GM23338 (cell line): ENCODE measurements around the gene HCRTR2. TPM values are rescaled to one million over a fixed set of nuclear protein-coding genes. Genes with fewer than 3 reads are reported as not detected.
A peak's percentile ranks its signal among the peaks of the same experiment; 100 is the strongest.

Experiments used
- ATAC-seq: fragments of 200-7000 bp; cut with Tn5 transposase; 3 replicates; pipeline ENCODE4 v1.9.1; 2020
- DNase-seq: peaks from one replicate; pipeline ENCODE4 v3.0.0-alpha.2; 2015; ENCODE audit warnings: low spot score
- H2AFZ ChIP-seq: fragments of 200-600 bp; sonication (generic); 2 replicates; pipeline ENCODE4 v1.8.0; 2016; ENCODE audit warnings: antibody characterized with exemption, mild to moderate bottlenecking, moderate library complexity
- H3F3A ChIP-seq: fragments of 200-600 bp; sonication (generic); replicated peaks from 2 replicates; pipeline ENCODE4 v1.8.0; 2017; ENCODE audit warnings: antibody characterized with exemption, mixed run types, low read depth
- H3K27ac ChIP-seq: fragments of 200-600 bp; sonication (generic); 2 replicates; pipeline ENCODE4 v1.6.1; 2016; ENCODE audit warnings: low read depth
- H3K27me3 ChIP-seq: fragments of 200-600 bp; sonication (generic); 2 replicates; pipeline ENCODE4 v1.8.0; 2016; ENCODE audit warnings: mild to moderate bottlenecking, mixed run types, moderate library complexity; ENCODE audit not compliant: insufficient read depth
- H3K36me3 ChIP-seq: fragments of 200-600 bp; sonication (generic); 2 replicates; pipeline ENCODE4 v1.8.0; 2016; ENCODE audit warnings: mild to moderate bottlenecking; ENCODE audit not compliant: insufficient read depth
- H3K4me1 ChIP-seq: fragments of 200-600 bp; sonication (generic); 2 replicates; pipeline ENCODE4 v1.8.0; 2016; ENCODE audit warnings: mild to moderate bottlenecking, moderate library complexity; ENCODE audit not compliant: insufficient read depth
- H3K4me2 ChIP-seq: fragments of 200-600 bp; sonication (generic); 2 replicates; pipeline ENCODE4 v1.7.1; 2017; ENCODE audit warnings: mixed run types
- H3K4me3 ChIP-seq: fragments of 200-600 bp; sonication (generic); 2 replicates; pipeline ENCODE4 v1.6.1; 2016; ENCODE audit warnings: mixed run types
- H3K79me2 ChIP-seq: fragments of 200-600 bp; sonication (generic); replicated peaks from 2 replicates; pipeline ENCODE4 v1.8.0; 2017; ENCODE audit warnings: mild to moderate bottlenecking; ENCODE audit not compliant: insufficient read depth
- H3K9me2 ChIP-seq: fragments of 200-600 bp; sonication (generic); 2 replicates; pipeline ENCODE4 v1.8.0; 2017; ENCODE audit not compliant: insufficient read depth
- H4K20me1 ChIP-seq: fragments of 200-600 bp; sonication (generic); replicated peaks from 2 replicates; pipeline ENCODE4 v1.8.0; 2017; ENCODE audit warnings: mild to moderate bottlenecking; ENCODE audit not compliant: insufficient read depth
- H3K27ac Mint-ChIP-seq: 2 replicates; pipeline ENCODE4 v1.8.0; 2020; ENCODE audit warnings: inconsistent platforms, mild to moderate bottlenecking, moderate library complexity, mixed read lengths
- H3K27me3 Mint-ChIP-seq: 3 replicates; pipeline ENCODE4 v1.8.0; 2022; ENCODE audit warnings: low read depth, mild to moderate bottlenecking, moderate library complexity, mixed read lengths, inconsistent platforms; ENCODE audit not compliant: insufficient read depth, poor library complexity
- H3K36me3 Mint-ChIP-seq: 3 replicates; pipeline ENCODE4 v1.8.0; 2021; ENCODE audit warnings: low read depth, mild to moderate bottlenecking, inconsistent platforms, moderate library complexity, mixed read lengths
- H3K4me1 Mint-ChIP-seq: 3 replicates; pipeline ENCODE4 v1.8.0; 2020; ENCODE audit warnings: mild to moderate bottlenecking, inconsistent platforms, mixed read lengths
- H3K4me3 Mint-ChIP-seq: 3 replicates; pipeline ENCODE4 v1.8.0; 2021; ENCODE audit warnings: moderate library complexity, mild to moderate bottlenecking, inconsistent platforms, mixed read lengths
- H3K9me3 Mint-ChIP-seq: 3 replicates; pipeline ENCODE4 v1.8.0; 2020; ENCODE audit warnings: moderate library complexity, mild to moderate bottlenecking, inconsistent platforms, mixed read lengths
- EZH2 ChIP-seq: fragments of 200-600 bp; sonication (generic); IDR thresholded peaks from one replicate; pipeline ENCODE4 v1.8.0; 2017; ENCODE audit warnings: antibody characterized with exemption, mild to moderate bottlenecking, low read depth; ENCODE audit not compliant: unreplicated experiment
- EZH2phosphoT487 ChIP-seq: fragments of 200-600 bp; sonication (generic); IDR thresholded peaks from one replicate; pipeline ENCODE4 v1.8.1; 2018; ENCODE audit warnings: antibody characterized with exemption; ENCODE audit not compliant: unreplicated experiment
- NANOG ChIP-seq: IDR thresholded peaks from 2 replicates; pipeline ENCODE4 v1.6.1; 2016; ENCODE audit warnings: antibody characterized with exemption, borderline replicate concordance
- POLR2AphosphoS5 ChIP-seq: IDR thresholded peaks from 2 replicates; pipeline ENCODE4 v1.6.1; 2016; ENCODE audit warnings: antibody characterized with exemption, low read depth
- STAT1 ChIP-seq: IDR thresholded peaks from one replicate; pipeline ENCODE4 v1.6.1; 2016; ENCODE audit warnings: antibody characterized with exemption; ENCODE audit not compliant: unreplicated experiment
- ZNF114 ChIP-seq: fragments of 250-450 bp; sonication (Bioruptor Pico); IDR thresholded peaks from 2 replicates; pipeline ENCODE4 v1.5.0; 2020; ENCODE audit warnings: mild to moderate bottlenecking, moderate library complexity
- ZNF331 ChIP-seq: fragments of 250-450 bp; sonication (Bioruptor Pico); IDR thresholded peaks from 2 replicates; pipeline ENCODE4 v1.5.0; 2020; ENCODE audit warnings: low read depth, mild to moderate bottlenecking, moderate library complexity
- polyA plus RNA-seq: library from polyadenylated mRNA; unstranded; fragments of >200 nt; fragmentation: Nextera tagmentation; extraction: Ambion mirVana; gene quantifications from 2 replicates; pipeline ENCODE4 v1.2.1, GENCODE V29; 2016
- total RNA-seq: library from RNA; depleted of rRNA; stranded (reverse); fragments of >200 nt; shearing (Covaris generic); gene quantifications from 2 replicates; pipeline ENCODE4 v1.2.3, GENCODE V29; 2014
- TF ChIP-seq, protein P1 (sequence below): fragments of 250-450 bp; sonication (Bioruptor Pico); IDR thresholded peaks from 2 replicates; pipeline ENCODE4 v1.5.0; 2020; ENCODE audit warnings: mild to moderate bottlenecking, moderate library complexity
- TF ChIP-seq, protein P2 (sequence below): IDR thresholded peaks from 2 replicates; pipeline ENCODE4 v1.6.1; 2016; ENCODE audit warnings: antibody characterized with exemption

The HCRTR2 gene
- total and polyA plus RNA-seq, 2 experiments from 2014 or later: 0.15 TPM; not detected in 1

GRCh38 chr6:55320696-55321086, 146.4 kb downstream of the HCRTR2 start:
- DNase-seq: peak; percentile 3
- Mint-ChIP-seq H3K9me3 (no peaks in the 10 kb centered on the region), H3K4me1 (no peaks in the 10 kb centered on the region), H3K27me3 (no peaks in the 10 kb centered on the region), H3K27ac (no peak overlapping the region), H3K36me3 (no peaks in the 10 kb centered on the region), H3K4me3 (no peak overlapping the region)
- H4K20me1 ChIP-seq: no peaks in the 10 kb centered on the region
- peak overlapping the region; percentile 48; the same call in 1 of the 2 replicates for H2AFZ ChIP-seq
- no peaks in the 10 kb centered on the region for H3K4me1 ChIP-seq
- H3K4me2 ChIP-seq: no peak overlapping the region
- no peaks in the 10 kb centered on the region for H3K79me2 ChIP-seq
- no peaks in the 10 kb centered on the region for H3K27me3 ChIP-seq
- H3K36me3 ChIP-seq: no peaks in the 10 kb centered on the region
- peak; percentile 50 for ATAC-seq
- no peaks in the 10 kb centered on the region for H3F3A ChIP-seq
- TF ChIP-seq NANOG (no peak), ZNF114 (CRISPR knock-in tag) (no peak), EZH2phosphoT487 (no peak), EZH2 (no peak), POLR2AphosphoS5 (no peak), STAT1 (no peak), ZNF331 (CRISPR knock-in tag) (no peak)
- TF ChIP-seq, protein P1, sequence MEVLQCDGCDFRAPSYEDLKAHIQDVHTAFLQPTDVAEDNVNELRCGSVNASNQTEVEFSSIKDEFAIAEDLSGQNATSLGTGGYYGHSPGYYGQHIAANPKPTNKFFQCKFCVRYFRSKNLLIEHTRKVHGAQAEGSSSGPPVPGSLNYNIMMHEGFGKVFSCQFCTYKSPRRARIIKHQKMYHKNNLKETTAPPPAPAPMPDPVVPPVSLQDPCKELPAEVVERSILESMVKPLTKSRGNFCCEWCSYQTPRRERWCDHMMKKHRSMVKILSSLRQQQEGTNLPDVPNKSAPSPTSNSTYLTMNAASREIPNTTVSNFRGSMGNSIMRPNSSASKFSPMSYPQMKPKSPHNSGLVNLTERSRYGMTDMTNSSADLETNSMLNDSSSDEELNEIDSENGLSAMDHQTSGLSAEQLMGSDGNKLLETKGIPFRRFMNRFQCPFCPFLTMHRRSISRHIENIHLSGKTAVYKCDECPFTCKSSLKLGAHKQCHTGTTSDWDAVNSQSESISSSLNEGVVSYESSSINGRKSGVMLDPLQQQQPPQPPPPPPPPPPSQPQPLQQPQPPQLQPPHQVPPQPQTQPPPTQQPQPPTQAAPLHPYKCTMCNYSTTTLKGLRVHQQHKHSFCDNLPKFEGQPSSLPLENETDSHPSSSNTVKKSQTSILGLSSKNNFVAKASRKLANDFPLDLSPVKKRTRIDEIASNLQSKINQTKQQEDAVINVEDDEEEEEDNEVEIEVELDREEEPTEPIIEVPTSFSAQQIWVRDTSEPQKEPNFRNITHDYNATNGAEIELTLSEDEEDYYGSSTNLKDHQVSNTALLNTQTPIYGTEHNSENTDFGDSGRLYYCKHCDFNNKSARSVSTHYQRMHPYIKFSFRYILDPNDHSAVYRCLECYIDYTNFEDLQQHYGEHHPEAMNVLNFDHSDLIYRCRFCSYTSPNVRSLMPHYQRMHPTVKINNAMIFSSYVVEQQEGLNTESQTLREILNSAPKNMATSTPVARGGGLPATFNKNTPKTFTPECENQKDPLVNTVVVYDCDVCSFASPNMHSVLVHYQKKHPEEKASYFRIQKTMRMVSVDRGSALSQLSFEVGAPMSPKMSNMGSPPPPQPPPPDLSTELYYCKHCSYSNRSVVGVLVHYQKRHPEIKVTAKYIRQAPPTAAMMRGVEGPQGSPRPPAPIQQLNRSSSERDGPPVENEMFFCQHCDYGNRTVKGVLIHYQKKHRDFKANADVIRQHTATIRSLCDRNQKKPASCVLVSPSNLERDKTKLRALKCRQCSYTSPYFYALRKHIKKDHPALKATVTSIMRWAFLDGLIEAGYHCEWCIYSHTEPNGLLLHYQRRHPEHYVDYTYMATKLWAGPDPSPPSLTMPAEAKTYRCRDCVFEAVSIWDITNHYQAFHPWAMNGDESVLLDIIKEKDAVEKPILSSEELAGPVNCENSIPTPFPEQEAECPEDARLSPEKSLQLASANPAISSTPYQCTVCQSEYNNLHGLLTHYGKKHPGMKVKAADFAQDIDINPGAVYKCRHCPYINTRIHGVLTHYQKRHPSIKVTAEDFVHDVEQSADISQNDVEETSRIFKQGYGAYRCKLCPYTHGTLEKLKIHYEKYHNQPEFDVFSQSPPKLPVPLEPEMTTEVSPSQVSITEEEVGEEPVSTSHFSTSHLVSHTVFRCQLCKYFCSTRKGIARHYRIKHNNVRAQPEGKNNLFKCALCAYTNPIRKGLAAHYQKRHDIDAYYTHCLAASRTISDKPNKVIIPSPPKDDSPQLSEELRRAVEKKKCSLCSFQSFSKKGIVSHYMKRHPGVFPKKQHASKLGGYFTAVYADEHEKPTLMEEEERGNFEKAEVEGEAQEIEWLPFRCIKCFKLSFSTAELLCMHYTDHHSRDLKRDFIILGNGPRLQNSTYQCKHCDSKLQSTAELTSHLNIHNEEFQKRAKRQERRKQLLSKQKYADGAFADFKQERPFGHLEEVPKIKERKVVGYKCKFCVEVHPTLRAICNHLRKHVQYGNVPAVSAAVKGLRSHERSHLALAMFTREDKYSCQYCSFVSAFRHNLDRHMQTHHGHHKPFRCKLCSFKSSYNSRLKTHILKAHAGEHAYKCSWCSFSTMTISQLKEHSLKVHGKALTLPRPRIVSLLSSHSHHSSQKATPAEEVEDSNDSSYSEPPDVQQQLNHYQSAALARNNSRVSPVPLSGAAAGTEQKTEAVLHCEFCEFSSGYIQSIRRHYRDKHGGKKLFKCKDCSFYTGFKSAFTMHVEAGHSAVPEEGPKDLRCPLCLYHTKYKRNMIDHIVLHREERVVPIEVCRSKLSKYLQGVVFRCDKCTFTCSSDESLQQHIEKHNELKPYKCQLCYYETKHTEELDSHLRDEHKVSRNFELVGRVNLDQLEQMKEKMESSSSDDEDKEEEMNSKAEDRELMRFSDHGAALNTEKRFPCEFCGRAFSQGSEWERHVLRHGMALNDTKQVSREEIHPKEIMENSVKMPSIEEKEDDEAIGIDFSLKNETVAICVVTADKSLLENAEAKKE: no peak
- TF ChIP-seq, protein P2, sequence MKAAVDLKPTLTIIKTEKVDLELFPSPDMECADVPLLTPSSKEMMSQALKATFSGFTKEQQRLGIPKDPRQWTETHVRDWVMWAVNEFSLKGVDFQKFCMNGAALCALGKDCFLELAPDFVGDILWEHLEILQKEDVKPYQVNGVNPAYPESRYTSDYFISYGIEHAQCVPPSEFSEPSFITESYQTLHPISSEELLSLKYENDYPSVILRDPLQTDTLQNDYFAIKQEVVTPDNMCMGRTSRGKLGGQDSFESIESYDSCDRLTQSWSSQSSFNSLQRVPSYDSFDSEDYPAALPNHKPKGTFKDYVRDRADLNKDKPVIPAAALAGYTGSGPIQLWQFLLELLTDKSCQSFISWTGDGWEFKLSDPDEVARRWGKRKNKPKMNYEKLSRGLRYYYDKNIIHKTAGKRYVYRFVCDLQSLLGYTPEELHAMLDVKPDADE: no peak
- H3K4me3 ChIP-seq: no peak overlapping the region
- H3K27ac ChIP-seq: no peak overlapping the region
- H3K9me2 ChIP-seq: no peaks in the 10 kb centered on the region
